Hematopoietic multipotent progenitor cell (in vitro differentiated cells): ENCODE results near the gene CPLANE2. TPM values are rescaled to one million over a fixed set of nuclear protein-coding genes. Genes with fewer than 3 reads are reported as not detected.
"Not testable (repeated sequence)": the region's sequence is repeated elsewhere in the genome, so short reads cannot be mapped to it uniquely, and the experiment has no call there.

Experiments used
- DNase-seq, 3 donors: peaks; one replicate each; pipeline ENCODE4 v3.0.0-alpha.2; 2011 to 2015; ENCODE audit warnings: low read depth in 2 of 3, low spot score in 2 of 3
- total RNA-seq: library from RNA; depleted of rRNA; stranded (reverse); fragments of >200 nt; gene quantifications from one replicate; pipeline ENCODE4 v1.2.3, GENCODE V29; 2012

The CPLANE2 gene
- total RNA-seq, 1 donor: 20.7 TPM

- DNase-seq: no peak
Measured at GRCh38 chr1:16210581-16210980, 26.4 kb downstream of the CPLANE2 start.

DNA sequence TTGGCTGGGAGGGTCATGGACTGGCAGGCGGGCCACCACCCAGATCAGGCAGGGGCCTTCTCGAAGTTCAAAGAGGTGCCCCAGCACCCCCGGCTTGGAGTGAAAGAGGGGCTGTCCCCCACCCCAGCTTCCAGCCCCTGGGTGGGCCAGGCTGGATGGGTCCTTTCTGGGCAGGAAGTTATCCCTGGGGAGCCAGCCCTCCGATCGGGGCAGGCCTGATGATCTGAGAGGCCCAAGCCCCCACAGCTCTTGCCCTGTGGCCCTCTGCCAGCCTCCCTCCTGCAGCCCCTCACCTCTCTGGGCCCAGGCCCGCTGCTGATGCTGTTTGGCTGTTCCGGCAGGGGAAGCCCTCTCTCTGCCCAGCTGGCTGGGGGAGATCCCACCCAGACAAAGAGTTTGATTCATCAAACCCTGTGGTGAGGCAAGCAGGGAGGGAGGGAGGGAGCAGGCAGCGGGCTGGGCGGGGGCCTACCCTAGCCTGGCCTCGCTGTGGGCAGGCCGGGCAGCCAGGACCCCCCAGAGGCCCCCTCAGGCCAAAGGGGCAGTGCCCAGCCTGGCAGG, 27.1 kb downstream of the CPLANE2 start:
- no peak for DNase-seq

- no peak for DNase-seq
Measured at GRCh38 chr1:16209132-16209846, 27.7 kb downstream of the CPLANE2 start.

GRCh38 chr1:16208270-16208987, 28.6 kb downstream of the CPLANE2 start:
- DNase-seq: no peak

- no peak for DNase-seq
Measured at GRCh38 chr1:16207318-16208269, 29.4 kb downstream of the CPLANE2 start.

DNA sequence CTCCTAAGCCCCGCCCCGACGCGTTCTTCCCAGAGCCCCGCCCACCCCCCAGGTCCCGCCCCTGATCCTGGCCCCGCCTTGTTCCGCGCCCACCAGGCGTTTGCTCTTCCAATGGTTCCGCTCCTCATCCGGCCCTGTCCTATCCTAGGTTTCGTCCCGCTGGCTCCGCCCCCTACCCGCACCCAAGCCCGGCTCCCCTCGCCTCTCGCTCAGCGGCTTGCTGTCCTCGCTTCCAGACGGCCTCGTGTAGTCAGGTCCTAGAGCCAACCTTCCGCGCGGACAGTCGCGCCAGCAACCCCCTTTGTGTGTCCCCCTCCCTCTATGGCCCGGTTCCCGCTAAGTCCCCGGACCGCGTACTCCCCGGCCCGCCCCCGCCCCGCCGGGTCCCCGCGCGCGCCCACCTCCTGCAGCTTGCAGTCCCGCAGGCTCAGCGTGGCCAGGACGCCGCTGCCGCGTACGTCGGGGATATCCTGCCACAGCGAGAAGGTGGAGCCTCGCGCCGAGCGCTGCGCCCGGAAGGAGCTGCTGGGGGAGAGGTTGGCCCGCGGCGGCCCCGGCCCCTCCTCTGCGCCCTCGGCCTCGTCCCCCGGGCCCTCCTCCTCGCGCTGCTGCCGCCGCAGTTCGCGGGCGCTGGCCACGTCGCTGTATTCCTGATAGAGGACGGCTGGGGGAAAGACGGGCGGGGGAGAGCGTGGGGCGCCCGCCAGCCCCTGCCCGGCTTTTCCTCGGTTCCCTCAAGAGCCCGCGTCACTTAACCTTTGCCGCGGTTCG, 30.3 kb downstream of the CPLANE2 start:
- DNase-seq: peak; percentile 84 to 98 (median 97)

DNA sequence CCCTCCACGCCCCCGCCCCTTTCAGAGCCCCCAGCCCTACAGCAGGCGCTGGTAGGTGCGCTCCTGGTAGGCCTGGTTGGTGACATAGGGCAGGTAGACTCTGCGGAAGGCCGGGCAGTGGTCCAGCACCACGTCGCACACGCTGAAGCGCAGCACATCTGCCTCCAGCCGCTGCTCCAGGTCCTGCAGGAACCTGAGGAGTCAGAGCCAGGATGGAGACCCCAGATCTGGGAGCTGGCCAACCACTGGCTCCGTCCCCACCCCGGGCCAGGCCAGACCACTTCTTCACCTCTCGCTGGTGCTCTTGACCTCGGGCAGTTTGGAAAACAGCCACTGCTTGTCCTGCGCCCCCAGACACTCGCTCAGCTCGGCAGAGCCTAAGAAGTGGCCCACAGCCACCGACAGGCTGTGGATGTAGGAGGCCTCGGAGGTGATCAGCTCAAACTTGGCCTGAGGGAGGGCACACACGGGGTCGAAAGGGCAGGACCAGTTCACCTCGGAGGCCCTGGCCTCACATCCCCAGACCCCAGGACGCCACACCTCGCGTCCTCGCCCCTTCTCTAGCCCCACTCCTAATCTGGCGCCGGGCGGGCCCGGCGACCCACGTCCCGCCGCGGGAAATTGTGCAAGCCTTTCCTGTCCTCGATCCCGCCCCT, 31.0 kb downstream of the CPLANE2 start:
- peak in 1 of 3 donors; percentile 35 for DNase-seq

- DNase-seq: no peak
Measured at GRCh38 chr1:16205334-16205671, 31.7 kb downstream of the CPLANE2 start.

- DNase-seq: peak in 1 of 3 donors; percentile 52
Measured at GRCh38 chr1:16204634-16205333, 32.2 kb downstream of the CPLANE2 start.

GRCh38 chr1:16204216-16204615, 32.8 kb downstream of the CPLANE2 start:
- no peak for DNase-seq

DNA sequence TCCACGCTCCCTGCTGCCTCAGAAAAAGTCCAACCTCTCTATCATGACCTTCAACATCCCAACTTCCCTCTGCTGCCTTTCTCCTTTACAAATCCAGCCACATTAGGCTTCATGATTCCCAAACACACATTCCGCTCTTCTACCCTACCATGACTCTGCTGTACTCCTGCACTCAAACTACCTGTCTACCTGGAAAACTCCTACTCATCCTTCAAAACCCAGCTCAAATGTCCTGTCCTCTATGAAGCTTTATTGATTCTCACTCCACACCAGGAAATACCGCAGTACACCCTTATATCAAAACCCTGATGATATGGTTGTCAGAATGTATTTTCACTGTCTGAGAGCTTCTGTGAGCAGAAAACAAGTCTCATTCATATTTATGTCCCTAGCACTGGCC, 33.4 kb downstream of the CPLANE2 start:
- DNase-seq: no peak

- DNase-seq: no peak
Measured at GRCh38 chr1:16202281-16203210, 34.4 kb downstream of the CPLANE2 start.

GRCh38 chr1:16199700-16200099, 37.3 kb downstream of the CPLANE2 start:
- DNase-seq: no peak

DNA sequence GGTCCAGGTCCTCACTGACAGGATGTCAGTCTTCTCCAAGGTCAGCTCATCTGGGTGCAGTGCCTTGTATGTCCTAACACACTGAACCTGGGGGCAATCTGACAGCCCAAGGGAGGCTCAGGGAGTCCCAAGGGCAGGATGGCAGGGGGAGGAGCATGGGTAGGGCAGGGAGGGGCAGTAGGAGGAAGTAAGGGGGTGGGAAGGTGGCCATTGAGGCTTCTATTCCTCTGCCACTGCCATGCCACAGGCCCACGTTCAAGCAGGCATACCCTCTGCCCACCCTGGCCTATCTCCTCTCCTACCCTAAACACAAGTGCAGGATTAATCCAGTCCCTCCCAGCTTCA, 37.9 kb downstream of the CPLANE2 start:
- no peak for DNase-seq

DNA sequence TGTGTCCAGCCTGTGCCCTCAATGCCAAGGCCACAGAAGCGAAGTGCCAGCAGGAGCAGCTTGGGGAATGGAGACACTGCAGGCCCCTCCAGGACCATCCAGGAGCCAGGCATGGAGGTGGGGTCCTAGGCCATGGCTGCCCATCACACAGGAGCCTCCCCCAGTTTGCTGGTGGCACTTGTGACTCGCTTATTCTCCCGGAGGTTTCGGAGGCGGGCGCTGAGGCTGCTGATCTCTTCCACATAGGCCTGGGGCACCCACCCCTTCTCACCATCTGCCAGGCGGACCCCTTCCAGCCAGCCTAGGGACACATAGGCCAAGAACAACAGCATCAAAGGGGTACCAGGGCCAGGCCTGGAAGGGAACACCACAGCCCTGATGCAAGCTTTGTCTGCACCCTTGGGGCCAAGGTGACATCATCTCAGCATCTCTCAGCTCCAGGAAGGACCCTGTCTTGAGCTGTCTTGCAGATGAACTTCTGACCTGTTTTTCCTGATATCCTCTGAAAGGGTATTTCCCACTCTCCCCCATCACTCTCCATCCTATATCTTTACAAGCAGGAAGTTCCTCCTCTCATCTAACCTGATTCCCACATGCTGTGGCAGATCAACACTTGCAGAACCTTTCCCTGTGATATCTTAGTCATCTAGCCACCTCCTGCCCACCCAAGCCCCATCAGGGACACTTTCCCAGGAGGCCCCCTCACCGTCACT, 38.4 kb downstream of the CPLANE2 start:
- no peak for DNase-seq

GRCh38 chr1:16196874-16197273, 40.1 kb downstream of the CPLANE2 start:
- DNase-seq: no peak

GRCh38 chr1:16196139-16196538, 40.8 kb downstream of the CPLANE2 start:
- DNase-seq: not testable (repeated sequence)
